Spleen (tissue), 7 donors: ENCODE results near the gene MPND.

Source experiments
- CTCF ChIP-seq, 11 experiments: fragments of 200-600 bp in 7 of 11; fragments of 450-650 bp in 4 of 11; sonication (generic) in 4 of 11; IDR thresholded peaks in 8 of 11; conservative IDR thresholded peaks in 3 of 11; 1 replicate in 7 of 11; 2 replicates in 4 of 11; pipeline versions ENCODE4 v1.4.0 to v1.8.0; 2016 to 2021; ENCODE audit warnings: antibody characterized with exemption in 11 of 11, inconsistent platforms in 4 of 11, mild to moderate bottlenecking in 1 of 11
- POLR2A ChIP-seq, 3 donors: fragments of 450-650 bp; IDR thresholded peaks; one replicate each; pipeline ENCODE4 v1.5.1; 2017; ENCODE audit warnings: antibody characterized with exemption in 3 of 3, mild to moderate bottlenecking in 1 of 3
- donor health status: DM: no; HTN: no; CAD: no; lungs with moderate emphysema.
- donor health status: DM: no; HTN: no; CAD: no.
- donor health status: DM: no; HTN: no; CAD: no.

DNA sequence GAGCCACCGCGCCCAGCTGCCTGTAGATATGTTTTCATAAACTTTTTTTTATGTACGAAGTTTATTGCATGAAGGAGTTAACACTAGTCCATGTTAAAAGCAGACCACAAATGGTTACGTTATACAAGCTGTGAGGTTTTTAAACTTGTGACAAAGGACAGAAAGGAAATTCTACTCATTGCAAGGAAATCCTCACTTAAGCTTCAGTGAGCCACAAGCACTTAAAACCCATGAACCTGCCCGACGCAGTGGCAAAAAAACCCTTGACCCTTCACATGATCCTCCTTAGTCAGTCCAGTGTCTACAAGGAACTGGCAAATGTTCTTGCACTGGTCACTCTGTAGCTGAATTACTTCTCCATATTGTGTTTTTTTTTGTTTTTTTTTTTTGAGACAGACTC lies 4.2 kb downstream of the MPND start:
- TF ChIP-seq POLR2A (IDR thresholded peaks at IDR 0.05) (no peak), CTCF (IDR thresholded peaks at IDR 0.05 in 8 of 11, conservative IDR thresholded peaks at IDR 0.05 in 3 of 11) (no peak)
